GM18867 (cell line): ENCODE results near the gene VPS41.

ENCODE experiments used
- ATAC-seq: cut with Tn5 transposase; IDR thresholded peaks from one replicate; pipeline ENCODE4 v1.9.1; 2021; ENCODE audit warnings: mild to moderate bottlenecking, moderate library complexity; ENCODE audit not compliant: unreplicated experiment

Gene VPS41

DNA sequence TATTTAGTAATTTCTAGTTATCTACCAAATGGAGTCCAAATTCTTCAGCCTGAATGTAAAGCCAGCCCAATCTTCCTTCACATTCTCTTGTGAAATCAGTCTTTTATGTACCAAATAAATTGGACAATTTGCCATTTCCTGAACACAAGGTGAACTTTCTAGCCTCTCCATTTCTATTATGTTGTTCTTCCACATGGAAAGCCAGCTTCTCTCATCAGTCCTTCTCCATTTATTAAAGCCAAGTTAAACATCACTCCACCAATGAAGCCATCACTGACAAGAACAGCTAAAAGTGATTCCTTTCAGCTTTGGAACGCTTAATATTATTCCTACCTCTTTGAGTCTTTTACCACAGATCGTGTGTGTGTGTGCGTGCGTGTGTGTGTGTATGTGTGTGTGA is 88.4 kb downstream of the VPS41 start:
- ATAC-seq = no peak

DNA sequence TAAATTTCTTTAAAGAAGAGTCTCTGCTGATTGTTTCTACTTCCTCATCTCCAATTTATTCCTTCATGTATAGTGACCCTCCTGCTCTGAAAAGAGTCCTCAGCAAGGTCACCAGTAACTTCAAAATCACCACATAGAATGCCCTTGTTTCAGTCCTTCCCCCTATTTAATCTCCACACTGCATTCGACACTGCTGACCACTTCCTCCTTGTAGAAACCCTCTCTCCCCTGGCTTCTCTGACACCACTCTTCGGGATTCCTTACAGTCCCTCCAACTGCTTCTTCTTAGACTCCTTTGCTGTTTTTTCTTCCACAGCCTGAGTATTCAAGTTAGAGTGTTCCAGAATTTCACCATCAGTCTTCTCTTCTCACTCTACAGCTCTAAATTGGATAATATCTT is 89.5 kb downstream of the VPS41 start:
- no peak for ATAC-seq

- ATAC-seq = no peak
These were observed 91.5 kb downstream of the VPS41 start for GRCh38 chr7:38817526-38817925.

DNA sequence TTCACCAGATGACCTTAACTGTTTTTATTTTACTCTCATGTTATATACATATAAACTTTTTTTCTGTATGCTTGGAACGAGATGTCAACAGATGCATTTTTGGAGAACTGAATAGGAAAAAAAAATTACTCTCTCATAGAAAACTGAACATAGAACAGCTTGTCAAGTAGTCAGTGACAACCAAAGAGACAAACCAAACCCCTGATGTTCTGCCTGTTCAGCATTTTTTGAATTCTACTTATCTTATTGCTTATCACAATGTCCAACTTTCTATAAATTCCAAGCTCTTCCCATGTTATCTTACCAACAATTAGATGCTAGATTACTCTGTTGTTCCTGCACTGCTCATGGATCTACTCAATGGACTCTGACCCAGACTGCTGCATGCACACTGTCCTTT is 95.2 kb downstream of the VPS41 start:
- ATAC-seq = no peak

- ATAC-seq = no peak
These were observed 102.1 kb downstream of the VPS41 start for GRCh38 chr7:38806912-38807311.

- no peak for ATAC-seq
These were observed 107.2 kb downstream of the VPS41 start for GRCh38 chr7:38801786-38802185.

- no peak for ATAC-seq
These were observed 110.3 kb downstream of the VPS41 start for GRCh38 chr7:38798552-38799267.

GRCh38 chr7:38796626-38797501 is 112.1 kb downstream of the VPS41 start:
- ATAC-seq = no peak

GRCh38 chr7:38795593-38795992 is 113.4 kb downstream of the VPS41 start:
- no peak for ATAC-seq

DNA sequence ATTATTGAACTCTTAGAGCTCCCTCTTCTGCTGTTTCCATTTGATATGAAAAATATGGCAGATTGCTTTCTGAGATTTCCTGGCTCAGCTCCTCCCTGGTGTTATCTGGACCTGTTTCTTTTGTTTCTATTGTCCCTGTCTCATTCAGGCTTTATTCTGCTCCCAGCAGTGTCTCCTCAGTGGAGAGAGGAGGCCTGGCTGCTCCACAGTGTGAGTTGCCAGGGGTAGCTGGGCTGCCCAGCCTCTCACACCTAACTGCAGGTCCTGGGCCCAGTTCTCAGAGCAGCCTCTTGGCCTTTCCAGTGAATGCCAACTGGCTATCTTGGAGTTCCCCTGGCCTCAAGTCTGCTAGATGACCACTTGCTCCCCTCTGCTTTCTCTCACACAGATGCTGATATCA is 127.0 kb downstream of the VPS41 start:
- no peak for ATAC-seq

DNA sequence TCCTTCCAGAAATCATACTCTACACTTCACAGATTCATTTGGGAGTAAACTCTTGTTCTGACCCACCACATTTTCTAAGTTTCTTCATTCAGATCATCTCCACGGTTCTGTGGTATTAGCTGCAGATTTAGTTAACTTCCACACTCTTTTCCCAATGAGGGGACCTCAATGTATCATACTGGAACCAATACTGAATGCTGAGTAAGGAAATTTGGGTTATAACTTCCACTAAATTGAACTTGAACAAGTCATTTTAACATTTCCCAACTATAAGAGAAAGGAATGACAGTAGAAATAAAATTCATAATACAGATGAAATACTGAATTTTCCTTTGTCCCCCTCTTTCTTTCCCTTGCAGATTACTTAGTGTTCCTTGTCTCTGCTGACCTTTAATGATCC is 131.4 kb downstream of the VPS41 start:
- ATAC-seq = no peak

DNA sequence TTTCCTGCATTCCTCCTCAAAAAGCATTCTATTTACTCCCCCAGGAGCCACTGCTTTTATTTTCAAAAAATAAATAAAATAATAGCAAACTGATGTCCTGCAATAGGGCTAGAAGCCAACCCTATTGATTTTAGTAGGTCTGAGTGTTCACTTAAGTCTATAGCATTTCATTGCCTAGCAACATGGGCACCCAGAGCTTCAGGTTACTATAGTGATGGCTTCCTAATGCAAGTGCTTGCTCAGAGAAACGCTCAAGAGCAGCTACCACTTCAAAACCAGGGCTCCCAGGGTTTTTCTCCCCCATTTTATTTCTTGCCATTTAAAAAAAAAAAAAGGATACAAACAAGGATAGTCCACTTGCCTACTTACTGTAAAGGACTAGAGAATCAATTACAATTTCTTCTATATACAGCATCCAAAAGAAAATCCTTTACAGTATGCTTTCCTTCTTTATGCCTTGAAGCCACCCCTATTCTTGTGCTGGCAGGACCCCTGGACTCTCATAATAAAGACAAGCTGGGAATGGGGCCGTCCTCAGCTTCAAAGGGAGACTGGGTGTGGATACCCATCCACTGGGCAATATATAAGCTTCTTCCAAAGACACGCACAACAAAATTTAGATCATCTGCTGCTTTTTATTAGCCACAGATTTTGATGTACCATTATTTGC is 133.3 kb downstream of the VPS41 start:
- ATAC-seq = no peak

DNA sequence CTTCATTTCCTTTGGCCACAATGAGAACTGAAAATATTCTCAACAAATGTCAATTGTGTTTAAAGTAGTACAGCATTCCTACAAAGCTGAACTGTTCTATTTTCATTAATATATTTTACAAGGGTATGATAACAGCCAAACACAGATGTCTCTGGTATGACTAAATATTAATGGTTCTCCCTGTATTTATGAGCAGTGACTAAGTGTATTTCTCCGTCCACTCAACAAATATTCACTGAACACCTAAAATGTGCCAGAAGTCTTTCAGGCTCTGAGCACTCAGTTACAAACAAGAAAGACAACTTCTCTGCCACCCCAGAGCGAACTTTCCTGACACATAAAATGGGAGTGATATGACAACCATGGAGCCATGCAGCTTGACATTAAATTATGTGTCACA is 135.6 kb downstream of the VPS41 start:
- ATAC-seq = no peak

- no peak for ATAC-seq
These were observed 148.8 kb downstream of the VPS41 start for GRCh38 chr7:38760226-38760625.

DNA sequence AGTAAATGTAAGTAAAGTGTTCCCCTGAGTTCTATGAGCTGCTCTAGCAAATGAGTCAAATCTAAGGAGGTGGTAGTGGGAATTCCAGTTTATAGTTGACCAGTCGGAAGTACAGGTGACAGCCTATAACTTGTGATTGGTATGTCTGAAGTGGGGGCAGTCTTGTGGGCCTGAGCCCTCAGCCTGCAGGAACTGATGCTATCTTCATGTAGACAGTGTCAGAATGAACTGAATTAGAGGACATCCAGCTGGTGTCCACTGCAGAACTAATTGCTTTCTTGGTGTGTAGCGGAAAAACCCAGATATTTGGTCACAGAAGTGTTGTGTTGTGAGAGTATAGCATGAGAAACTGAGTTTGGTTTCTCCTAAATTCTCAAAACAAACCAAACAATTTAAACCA is 150.0 kb downstream of the VPS41 start:
- no peak for ATAC-seq

DNA sequence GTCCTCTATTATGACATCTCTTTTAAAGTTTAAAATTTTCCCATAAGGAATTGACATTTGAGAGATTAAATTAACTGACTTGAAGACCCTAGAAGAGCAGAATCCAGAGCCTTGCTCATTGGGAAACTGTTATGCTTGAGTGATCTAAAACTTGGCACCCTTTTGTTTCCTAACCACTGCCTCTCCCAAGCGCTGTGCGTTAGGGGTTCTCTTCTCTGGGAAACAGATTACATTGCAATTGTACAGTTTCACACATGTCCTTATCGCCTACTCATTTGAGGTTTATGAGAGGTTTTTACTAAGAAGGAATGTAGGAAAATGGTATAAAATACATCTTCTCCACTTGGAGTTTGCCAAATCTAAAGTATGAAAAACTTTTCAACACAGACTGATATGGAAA is 151.1 kb downstream of the VPS41 start:
- ATAC-seq = no peak

DNA sequence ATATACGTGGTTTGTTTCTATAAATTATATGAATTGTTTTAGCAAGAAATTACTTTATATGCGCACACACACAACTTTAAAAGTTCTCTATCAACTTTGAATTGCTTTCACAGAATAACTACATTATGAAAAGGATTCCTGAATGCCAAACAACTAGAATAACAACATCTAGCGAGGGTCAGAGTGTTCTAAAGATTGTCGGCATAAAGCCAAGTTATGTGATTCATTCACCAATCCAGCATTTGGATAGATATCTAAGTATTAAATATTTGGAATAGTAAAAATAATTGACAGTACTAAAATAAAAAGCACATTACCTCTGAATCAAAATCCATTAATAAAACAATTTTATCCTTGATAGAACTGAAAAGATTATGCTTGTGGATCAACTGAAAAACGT is 152.5 kb downstream of the VPS41 start:
- no peak for ATAC-seq

DNA sequence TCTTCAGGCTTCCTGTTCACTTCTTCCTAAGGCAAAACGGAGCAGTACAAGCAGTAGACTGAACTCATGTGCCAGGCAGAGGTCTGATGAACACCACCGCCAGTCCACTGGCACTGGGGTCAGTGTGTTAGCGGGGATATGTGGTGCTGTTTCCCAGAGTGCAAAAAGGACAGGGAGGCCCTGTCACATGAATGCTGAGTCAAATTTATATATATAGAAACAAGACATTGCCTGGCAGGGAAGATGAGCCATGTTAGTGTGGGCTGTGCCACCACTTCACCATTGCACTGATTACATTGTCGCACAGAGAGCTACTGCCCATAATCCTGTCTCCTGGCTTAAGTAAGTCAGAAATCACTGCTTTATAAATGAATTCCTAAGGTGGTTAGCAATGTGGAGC is 155.6 kb downstream of the VPS41 start:
- no peak for ATAC-seq

GRCh38 chr7:38751416-38751815 is 157.6 kb downstream of the VPS41 start:
- ATAC-seq = no peak

DNA sequence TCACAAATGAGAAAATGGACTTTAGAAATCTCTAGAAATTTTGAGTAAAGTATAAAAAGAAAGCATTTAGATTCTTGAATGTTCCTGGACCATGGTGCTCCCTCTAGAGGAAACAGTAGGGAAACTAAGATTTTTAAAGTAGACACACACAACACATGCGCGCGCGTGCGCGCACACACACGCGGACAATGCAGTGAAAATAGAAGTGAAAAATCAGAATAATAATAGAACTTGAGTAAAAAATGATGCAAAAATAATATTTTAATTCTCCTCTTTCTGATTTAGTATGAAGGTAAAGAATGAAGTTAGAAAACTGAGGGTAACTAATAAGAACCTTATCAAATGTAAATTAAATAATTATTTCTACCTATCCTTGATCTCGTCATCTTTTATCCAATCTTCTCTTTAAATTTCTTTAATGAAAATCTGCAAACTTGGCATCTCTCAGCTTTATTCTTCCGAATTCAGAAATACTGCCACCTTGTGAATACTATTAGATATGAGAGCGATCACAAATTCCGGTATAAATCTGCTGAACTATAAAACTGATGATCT is 160.9 kb downstream of the VPS41 start:
- no peak for ATAC-seq

DNA sequence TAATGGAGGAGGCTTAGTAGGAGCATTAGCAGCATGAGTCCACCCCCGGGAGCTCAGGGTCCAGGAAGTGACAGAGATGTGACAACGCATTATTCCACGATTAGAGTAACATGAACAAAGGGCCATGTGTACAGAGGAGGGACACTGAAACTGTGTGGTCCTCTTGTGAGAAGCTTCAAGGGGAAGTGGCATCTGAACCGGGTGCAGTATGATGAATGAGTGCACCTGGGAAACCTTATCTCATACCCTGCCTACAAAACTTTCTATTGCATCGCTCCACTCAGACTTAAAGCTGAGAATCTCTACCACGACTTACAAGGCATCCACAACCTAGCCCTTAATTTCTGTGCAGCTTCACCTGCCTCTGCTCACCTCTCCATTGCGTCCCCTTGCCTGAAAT is 162.6 kb downstream of the VPS41 start:
- ATAC-seq = no peak

DNA sequence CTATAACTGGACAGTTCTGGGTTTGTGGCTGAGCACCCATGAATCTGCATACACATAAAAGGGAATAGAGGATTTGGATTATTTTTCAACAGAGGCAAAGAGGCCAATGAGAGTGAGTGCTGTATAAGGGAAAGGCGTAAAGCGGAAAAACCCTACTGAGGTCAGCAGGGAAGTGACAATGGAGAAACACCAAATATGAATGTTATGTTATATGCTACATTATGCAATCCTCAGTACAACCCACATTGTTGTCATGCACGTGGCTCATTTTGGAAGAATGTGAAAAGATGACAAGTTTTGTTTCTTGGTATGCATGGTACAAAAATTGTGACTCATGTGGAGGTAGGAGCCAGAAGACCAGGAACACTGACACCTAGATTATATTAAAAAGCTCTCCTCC is 164.2 kb downstream of the VPS41 start:
- ATAC-seq = no peak
